Esophagus muscularis mucosa (tissue), 3 donors: ENCODE measurements around the gene FTSJ1.

ENCODE experiments used
- CTCF ChIP-seq, 3 experiments: fragments of 200-600 bp in 2 of 3; fragments of 450-650 bp in 1 of 3; sonication (generic) in 2 of 3; IDR thresholded peaks; one replicate each; pipeline ENCODE4 v1.5.1; 2017 to 2019; ENCODE audit warnings: antibody characterized with exemption in 3 of 3, mild to moderate bottlenecking in 2 of 3, moderate library complexity in 1 of 3
- POLR2A ChIP-seq: fragments of 450-650 bp; IDR thresholded peaks from one replicate; pipeline ENCODE4 v1.6.1; 2017; ENCODE audit warnings: antibody characterized with exemption, moderate library complexity, mild to moderate bottlenecking, low read depth
- POLR2AphosphoS5 ChIP-seq, 2 donors: sonication (generic); formaldehyde crosslinking; IDR thresholded peaks; one replicate each; pipeline ENCODE4 v1.6.1; 2017; ENCODE audit warnings: antibody characterized with exemption in 2 of 2

DNA sequence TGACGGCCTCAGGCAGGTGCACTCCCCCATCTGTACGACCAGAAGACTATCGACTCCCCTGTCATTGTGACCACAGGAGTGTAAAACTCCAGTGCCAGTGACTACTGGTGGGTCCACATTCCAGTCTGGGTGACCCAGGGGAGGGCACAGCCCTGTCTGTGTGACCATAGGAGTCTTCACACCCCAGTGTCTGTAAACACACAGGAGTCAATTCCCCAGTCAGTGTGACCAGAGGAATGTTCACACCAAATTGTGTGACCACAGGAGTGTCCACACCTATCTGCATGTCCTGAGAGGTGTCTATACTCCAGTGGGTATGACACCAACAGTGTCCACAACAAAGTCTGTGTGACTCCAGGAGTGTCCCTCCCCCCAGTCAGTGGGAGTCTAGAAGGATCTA lies 12.0 kb downstream of the FTSJ1 start:
- no peak for TF ChIP-seq CTCF (IDR thresholded peaks at IDR 0.05)
- no peak for TF ChIP-seq POLR2A
- TF ChIP-seq POLR2AphosphoS5 (IDR thresholded peaks at IDR 0.05), result no peak
